KOPT-K1 (cell line): Measurements from ENCODE around the gene MYCBP.

ENCODE experiments used
- H3K27ac ChIP-seq: fragments of 200-600 bp; sonication (generic); 2 replicates; pipeline ENCODE4 v1.5.1; 2016; ENCODE audit warnings: antibody characterized with exemption, mild to moderate bottlenecking, low read depth, low read length; ENCODE audit not compliant: poor library complexity, severe bottlenecking
- H3K36me3 ChIP-seq: fragments of 200-600 bp; sonication (generic); 2 replicates; pipeline ENCODE4 v1.5.1; 2017; ENCODE audit warnings: antibody characterized with exemption, mild to moderate bottlenecking, low read length, moderate library complexity; ENCODE audit not compliant: insufficient read depth
- H3K9me3 ChIP-seq: fragments of 200-600 bp; sonication (generic); 2 replicates; pipeline ENCODE4 v1.5.1; 2017; ENCODE audit warnings: antibody characterized with exemption, low read length, mild to moderate bottlenecking; ENCODE audit not compliant: insufficient read depth, poor library complexity, severe bottlenecking

Gene MYCBP

DNA sequence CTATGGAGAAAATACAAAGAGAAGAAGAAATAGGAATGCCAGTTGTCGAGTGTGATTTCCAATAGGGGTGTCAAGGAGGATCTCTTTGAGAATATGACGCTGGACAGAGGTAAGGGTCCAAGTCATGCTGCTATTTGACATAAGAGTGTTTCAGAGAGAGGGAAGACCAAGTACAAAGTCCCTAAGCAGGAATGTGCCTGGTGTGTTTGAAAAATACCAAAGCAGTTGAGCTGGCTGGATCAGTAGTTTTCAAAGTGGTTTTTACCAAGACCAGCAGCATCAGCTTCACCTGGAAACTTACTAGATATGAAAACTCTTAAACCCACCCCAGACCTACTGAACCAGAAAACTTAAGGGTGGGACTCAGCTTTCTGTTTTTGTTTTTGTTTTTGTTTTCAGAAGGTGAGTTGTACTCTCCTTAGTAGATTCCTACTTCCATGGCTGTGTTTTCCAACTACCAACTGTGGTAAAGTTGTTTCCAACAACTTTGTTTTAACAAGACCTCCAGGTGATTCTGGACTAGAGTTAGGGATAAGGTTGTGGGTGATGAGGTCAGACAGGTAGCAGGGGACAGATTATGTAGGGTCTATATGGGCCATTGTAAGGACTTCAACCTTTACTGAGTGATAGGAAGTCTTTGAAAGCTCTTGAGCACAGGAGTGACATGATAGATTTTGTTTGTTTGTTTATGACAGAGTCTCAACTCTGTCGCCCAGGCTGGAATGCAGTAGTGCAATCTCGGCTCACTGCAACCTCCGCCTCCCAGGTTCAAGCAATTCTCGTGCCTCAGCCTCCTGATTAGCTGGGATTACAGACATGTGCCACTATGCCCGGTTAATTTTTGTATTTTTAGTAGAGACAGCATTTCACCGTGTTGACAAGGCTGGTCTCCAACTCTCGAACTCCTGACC, 15.5 kb upstream of the MYCBP start:
- no peak overlapping the region for H3K27ac ChIP-seq
- no peaks in the 10 kb centered on the region for H3K36me3 ChIP-seq
- no peaks in the 10 kb centered on the region for H3K9me3 ChIP-seq

DNA sequence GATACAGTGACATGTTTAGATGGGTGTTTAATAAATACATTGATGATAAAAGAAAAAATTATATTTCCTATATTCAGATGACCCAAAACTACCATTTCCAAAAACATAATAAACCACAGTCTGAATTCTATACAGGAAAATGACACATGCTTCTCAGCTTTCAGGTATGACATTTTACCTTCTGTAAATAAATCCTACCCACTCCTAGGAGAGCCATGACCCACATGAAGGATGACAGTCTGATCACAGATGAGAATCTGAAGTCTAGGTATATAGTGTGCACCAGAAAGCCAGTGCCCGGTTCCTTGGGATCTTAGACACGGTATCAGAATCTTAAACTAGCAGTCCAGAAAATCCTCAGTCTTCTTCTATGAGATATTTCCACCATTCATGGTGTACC, 11.9 kb upstream of the MYCBP start:
- H3K36me3 ChIP-seq: no peaks in the 10 kb centered on the region
- no peaks in the 10 kb centered on the region for H3K9me3 ChIP-seq

GRCh38 chr1:38881487-38881886, 8.3 kb upstream of the MYCBP start, which contains the start of gene GJA9:
Gene GJA9 (minus strand): TSS chr1:38881587. CDS start chr1:38876098, 5,489 bp downstream.
- Histone ChIP-seq H3K27ac (no peak within 1 kb of the TSS), H3K36me3 (no peaks in the 10 kb centered on the region), H3K9me3 (no peaks in the 10 kb centered on the region)

More for the DNA sequence above, 11.9 kb upstream of the MYCBP start:
- no peak overlapping the region for H3K27ac ChIP-seq

DNA sequence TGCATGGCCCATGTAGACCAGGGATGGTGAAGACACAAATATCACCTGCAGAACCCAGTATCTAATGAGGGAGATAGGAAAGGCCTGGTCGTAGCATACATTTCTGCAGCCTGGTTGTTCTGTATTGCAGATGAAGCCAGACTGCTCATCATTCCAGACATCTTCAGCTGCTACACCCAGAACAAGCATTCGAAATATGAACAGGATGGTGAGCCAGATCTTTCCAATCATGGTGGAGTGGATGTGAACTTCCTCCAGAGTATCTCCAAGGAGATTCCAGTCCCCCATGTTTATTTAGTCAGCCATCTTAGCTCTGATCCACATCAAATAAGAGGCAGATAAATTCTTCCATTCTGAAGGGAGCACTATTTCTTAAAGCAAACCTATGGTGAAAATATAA, 2.7 kb upstream of the MYCBP start:
- no peaks in the 10 kb centered on the region for H3K36me3 ChIP-seq
- H3K9me3 ChIP-seq: no peaks in the 10 kb centered on the region
- H3K27ac ChIP-seq: no peak overlapping the region

DNA sequence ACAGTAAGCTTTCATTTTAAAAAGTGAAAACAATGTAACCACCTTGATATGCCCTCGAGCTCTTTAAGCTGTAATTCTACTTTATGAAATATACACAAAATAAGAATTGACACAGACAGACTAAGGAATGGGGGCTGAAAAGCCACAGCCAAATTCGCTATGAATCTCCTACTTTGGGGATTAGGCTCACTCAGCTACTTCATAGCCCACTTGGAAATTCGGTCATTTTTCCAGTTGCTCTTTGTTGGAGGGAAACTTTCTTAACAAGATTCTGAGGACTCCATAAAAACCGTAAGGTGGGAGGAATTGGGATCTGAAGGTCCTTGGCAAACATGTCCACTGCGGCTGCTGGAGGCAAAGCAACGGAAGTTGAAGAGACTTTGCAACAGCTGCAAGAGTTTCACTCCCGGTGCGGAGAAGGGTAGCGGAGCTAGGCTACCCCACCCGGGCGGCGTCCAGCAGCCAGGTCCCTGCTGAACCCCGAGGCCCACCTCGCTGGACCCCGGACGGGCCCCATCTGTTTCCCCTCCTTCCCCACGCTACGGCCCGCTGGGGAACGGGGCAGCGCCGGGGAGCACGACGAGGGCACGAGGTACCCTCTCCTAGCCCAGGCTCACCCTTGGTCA, 634 bp downstream of the MYCBP start:
- H3K9me3 ChIP-seq: no peaks in the 10 kb centered on the region
- peaks cover 5% of the 10 kb centered on the region; the same call in 1 of the 2 replicates for H3K36me3 ChIP-seq
- H3K27ac ChIP-seq: peak overlapping the region; percentile 56

DNA sequence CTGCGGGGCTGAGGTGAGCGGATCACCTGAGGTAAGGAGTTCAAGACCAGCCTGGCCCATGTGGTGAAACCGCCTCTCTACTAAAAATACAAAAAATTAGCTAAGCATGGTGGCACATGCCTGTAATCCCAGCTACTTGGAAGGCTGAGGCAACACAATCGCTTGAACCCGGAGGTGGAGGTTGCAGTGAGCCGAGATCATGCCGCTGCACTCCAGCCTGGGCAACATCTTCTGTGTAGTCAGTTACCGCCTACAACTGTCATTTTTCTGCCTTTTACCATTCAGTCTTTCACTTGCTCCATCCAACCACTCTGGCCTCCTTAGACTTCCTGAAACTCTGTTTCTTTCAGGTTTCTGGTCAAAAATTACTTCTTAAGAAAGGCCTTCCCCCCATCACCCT, 2.2 kb downstream of the MYCBP start:
- H3K36me3 ChIP-seq: peaks cover 20% of the 10 kb centered on the region; the same call in 1 of the 2 replicates
- H3K9me3 ChIP-seq: no peaks in the 10 kb centered on the region
- H3K27ac ChIP-seq: no peak overlapping the region

- no peak overlapping the region for H3K27ac ChIP-seq
- peaks cover 51% of the 10 kb centered on the region for H3K36me3 ChIP-seq
- no peaks in the 10 kb centered on the region for H3K9me3 ChIP-seq
Observed at GRCh38 chr1:38867208-38867607, 5.9 kb downstream of the MYCBP start.

- Histone ChIP-seq H3K27ac (no peak overlapping the region), H3K36me3 (peaks cover 51% of the 10 kb centered on the region), H3K9me3 (no peaks in the 10 kb centered on the region)
Observed at GRCh38 chr1:38865112-38865715, 7.9 kb downstream of the MYCBP start.

DNA sequence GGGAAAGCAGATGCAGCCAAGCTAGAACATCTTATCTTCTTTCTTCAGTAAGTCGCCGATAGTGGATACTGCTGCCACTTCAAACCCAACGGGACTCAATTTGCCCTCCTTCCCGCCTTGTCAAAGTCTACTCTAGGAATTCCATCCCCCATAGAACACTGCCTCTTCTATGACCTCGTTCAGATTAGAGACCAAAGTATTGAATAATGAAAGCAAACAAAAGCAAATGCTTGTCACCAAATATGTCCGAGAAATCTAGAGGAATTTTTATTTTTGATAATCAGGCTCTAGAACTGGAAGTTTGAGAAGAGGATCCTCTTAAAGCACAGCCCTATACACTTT, 12.7 kb downstream of the MYCBP start:
- Histone ChIP-seq H3K27ac (peak overlapping the region; percentile 65), H3K9me3 (no peaks in the 10 kb centered on the region), H3K36me3 (peaks cover 40% of the 10 kb centered on the region)

DNA sequence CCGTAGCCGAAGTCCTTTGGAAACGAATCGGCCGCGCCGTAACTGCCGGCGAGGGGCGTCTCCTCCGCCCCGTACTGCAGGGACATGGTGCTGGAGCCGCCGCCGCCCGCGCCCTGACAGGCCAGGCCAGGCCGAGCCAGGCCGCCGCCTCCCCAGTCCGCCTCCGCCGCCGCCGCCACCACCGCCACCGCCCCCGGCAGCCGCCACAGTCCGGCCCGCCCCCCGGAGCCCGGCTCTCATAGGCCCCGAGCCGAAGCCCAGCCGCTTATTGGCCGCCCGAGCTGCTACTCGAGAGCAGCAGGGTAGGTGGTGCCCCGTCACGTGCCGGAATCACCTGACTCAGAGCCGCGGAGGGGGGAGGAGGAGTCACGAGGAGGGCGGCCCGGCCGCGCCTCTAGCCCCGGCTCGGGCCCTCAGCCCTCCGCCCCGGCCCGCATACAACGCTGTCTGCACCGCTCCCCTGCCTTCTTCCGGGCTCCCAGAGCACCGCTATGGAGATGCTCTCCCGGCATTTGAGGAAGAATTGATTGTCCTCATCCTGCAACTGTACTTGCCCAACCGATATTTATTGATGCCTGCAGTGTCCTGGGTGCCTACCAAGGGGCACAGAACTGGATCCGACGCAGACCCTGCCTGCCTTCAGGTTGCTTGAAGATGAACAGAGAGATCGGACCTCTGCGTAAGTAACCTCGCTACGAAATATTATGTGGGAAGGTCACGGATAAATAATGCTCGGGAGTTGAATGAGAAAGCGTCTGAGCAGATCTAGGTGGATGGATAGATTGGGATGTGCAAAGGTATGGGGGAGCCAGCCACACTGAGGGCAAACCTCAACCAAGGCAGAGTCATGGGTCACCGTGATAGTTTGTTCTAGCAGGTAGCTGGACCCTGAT, 13.3 kb downstream of the MYCBP start, which contains the start of gene RRAGC:
Gene RRAGC, minus strand, starts transcription at position 212 of the 893 bp plus-strand sequence. Its CDS starts 126 bp downstream, at position 86.
- peak within 1 kb of the TSS; percentile 65 for H3K27ac ChIP-seq

GRCh38 chr1:38858833-38859560, 14.2 kb downstream of the MYCBP start:
- Histone ChIP-seq H3K36me3 (peaks cover 36% of the 10 kb centered on the region), H3K27ac (peak overlapping the region; percentile 39), H3K9me3 (no peaks in the 10 kb centered on the region)

More for the DNA sequence above, 13.3 kb downstream of the MYCBP start, which contains the start of gene RRAGC:
- Histone ChIP-seq H3K36me3 (peaks cover 40% of the 10 kb centered on the region), H3K9me3 (no peaks in the 10 kb centered on the region)

GRCh38 chr1:38852780-38853179, 20.4 kb downstream of the MYCBP start:
- Histone ChIP-seq H3K9me3 (no peaks in the 10 kb centered on the region), H3K36me3 (peaks cover 70% of the 10 kb centered on the region), H3K27ac (no peak overlapping the region)

DNA sequence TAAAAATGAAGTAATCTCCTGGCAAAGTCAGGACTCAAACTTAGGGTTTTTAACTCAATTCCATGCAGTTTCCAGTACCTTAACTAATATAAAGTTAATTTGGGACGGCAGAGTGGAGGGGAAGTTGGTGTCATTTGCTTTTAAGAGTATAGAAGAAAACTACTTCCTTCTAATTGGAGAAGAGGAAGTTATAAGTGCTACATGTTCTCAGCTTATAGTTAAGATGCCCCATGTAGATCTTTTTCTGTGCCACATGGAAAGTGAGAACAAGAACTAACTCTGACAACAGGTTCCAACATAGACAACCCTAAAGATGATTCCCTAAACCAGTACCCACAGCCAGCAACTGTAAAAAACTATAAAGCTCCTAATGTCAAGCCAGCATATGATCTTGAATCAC, 25.1 kb downstream of the MYCBP start:
- Histone ChIP-seq H3K36me3 (peaks cover 83% of the 10 kb centered on the region), H3K27ac (no peak overlapping the region)

DNA sequence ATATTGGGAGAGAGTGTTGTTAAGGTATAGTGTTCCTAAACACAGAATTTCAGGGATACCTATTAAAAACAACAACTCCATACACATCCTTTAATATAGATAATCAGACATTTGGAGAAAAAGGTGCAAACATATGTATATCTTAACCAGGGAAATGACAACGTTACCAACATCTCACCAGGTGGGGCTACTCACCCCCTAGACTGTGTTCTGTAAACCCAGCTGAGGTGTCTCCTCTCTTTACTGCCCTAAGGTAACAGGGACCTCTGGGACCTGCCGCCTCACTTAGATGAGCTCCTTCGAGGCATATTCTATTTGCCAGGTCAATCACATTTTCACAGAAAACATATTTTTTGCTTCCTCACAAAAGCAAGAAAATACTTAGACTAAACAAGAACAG, 26.9 kb downstream of the MYCBP start:
- H3K9me3 ChIP-seq: no peaks in the 10 kb centered on the region
- H3K36me3 ChIP-seq: peaks cover 79% of the 10 kb centered on the region
- H3K27ac ChIP-seq: no peak overlapping the region

More for the DNA sequence above, 25.1 kb downstream of the MYCBP start:
- no peaks in the 10 kb centered on the region for H3K9me3 ChIP-seq
